ENCODE measurements around the gene ABHD17A. TPM values are rescaled to one million over a fixed set of nuclear protein-coding genes. Genes with fewer than 3 reads are reported as not detected.

Gene ABHD17A
- total RNA-seq, 1 donor: 52.5 TPM

DNA sequence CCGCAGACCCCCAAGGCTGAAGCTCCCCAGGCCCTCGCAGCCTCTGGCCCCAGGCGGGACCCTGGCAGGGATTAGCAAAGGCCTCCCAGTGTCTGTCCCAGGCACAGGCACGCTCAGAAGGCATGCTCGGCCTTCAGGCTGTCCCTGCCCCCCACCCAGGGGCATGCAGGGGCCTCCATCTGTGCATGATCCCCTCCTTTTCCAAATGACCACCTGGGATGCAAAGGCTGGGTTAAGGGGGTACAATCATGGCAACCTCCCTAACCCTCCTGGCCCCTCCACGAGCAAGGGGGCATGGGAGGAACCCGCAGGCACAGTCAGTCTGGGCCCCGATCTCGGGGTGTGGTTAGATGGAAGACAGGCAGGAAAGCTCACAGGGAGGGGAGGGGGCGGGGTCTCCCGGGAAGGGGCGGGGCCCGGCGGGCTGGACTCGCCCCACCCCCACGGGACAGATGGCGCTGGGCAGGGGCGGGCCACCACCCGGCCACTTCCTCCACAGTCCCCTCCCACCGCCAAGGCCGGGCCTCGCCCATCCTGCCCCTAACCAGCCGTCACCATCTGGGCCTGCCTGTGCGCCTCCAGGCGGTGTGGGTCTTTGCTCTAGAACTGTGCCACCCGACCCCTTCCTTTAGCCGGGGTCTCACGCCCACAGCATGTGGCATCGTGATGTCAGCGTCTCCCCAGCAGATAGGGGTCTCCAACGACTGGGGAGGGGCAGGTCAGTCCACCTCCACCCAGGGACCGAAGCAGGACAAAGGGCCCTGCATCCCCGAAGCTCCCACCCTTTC is 30.1 kb downstream of the ABHD17A start:
- TF ChIP-seq, protein P1, sequence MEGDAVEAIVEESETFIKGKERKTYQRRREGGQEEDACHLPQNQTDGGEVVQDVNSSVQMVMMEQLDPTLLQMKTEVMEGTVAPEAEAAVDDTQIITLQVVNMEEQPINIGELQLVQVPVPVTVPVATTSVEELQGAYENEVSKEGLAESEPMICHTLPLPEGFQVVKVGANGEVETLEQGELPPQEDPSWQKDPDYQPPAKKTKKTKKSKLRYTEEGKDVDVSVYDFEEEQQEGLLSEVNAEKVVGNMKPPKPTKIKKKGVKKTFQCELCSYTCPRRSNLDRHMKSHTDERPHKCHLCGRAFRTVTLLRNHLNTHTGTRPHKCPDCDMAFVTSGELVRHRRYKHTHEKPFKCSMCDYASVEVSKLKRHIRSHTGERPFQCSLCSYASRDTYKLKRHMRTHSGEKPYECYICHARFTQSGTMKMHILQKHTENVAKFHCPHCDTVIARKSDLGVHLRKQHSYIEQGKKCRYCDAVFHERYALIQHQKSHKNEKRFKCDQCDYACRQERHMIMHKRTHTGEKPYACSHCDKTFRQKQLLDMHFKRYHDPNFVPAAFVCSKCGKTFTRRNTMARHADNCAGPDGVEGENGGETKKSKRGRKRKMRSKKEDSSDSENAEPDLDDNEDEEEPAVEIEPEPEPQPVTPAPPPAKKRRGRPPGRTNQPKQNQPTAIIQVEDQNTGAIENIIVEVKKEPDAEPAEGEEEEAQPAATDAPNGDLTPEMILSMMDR (IDR thresholded peaks at IDR 0.05; ENCODE audit: extremely low read depth, low read depth, low read length): no peak
- Histone ChIP-seq H3K27ac (ENCODE audit: low read depth, low read length) (peak overlapping the region; percentile 45), H3K36me3 (ENCODE audit: insufficient read depth, low read length) (peaks cover 2% of the 10 kb centered on the region), H3K4me1 (ENCODE audit: insufficient read depth, low read length) (peaks cover 20% of the 10 kb centered on the region), H3K9me3 (ENCODE audit: low read depth, low read length) (no peaks in the 10 kb centered on the region), H3K4me2 (ENCODE audit: insufficient read depth, low read length) (peak overlapping the region; percentile 53), H4K20me1 (ENCODE audit: insufficient read depth, low read length) (peaks cover 64% of the 10 kb centered on the region), H3K4me3 (ENCODE audit: insufficient read depth, low read length) (peak overlapping the region; percentile 33), H3K27me3 (ENCODE audit: insufficient read depth, low read length) (no peaks in the 10 kb centered on the region), H2AFZ (ENCODE audit: low read length) (no peak overlapping the region), H3K79me2 (ENCODE audit: insufficient read depth, low read length) (peaks cover 94% of the 10 kb centered on the region)
- peak; percentile 98 for DNase-seq (ENCODE audit: insufficient read length, low spot score, missing footprints)

DNA sequence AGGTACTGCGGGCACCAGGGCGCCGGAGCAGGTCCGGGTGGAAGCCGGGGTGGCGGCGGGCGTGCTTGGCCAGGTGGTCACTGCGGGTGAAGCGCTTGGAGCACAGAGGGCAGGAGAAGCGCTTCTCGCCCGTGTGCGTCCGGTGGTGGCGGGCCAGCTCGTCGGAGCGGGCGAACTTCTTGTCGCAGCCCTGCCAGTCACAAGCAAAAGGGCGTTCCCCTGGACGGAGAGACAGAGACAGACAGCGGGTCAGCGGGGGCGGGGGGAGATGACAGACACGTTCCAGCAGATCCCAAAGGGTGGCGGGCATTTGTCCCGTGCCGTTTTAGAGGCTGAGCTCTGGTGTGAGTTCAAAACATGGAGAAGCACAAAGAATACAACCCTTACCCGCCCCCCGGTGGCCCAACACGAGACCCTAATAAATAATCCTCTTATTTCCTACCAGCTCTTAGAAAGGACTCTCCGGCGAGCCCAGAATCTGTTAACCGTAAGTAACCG is 30.7 kb downstream of the ABHD17A start:
- Histone ChIP-seq H3K79me2 (ENCODE audit: insufficient read depth, low read length) (peaks cover 91% of the 10 kb centered on the region), H3K27ac (ENCODE audit: low read depth, low read length) (no peak overlapping the region)

DNA sequence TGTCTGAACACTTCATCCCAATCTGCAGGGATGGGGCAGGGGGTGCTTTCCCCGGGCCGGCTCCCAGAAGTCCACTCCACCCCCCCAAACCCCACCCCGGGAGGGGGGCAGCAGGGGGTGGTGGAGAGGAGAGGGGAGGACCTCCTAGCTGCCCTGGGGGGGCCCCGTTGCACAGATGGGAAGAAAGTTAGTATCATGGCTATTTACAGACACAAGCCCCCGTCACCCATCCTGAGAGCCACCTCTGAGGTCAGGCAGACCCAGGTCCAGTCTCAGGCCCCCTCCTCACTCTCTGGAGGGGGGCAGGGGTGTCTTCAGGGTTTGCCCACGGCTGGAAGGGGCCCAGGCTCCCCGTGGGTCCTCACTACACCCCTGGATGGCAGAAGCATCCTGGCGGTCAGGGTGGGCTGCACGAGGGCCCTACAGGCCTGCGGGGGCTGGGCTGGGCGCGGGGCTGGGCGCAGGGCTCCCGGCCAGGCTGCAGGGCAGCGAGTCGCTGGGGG is 31.2 kb downstream of the ABHD17A start:
- H3K4me1 ChIP-seq (ENCODE audit: insufficient read depth, low read length): peaks cover 18% of the 10 kb centered on the region
- peaks cover 2% of the 10 kb centered on the region for H3K36me3 ChIP-seq (ENCODE audit: insufficient read depth, low read length)
- no peaks in the 10 kb centered on the region for H3K9me3 ChIP-seq (ENCODE audit: low read depth, low read length)
- TF ChIP-seq, protein P1 (IDR thresholded peaks at IDR 0.05; ENCODE audit: extremely low read depth, low read depth, low read length): no peak
- no peak overlapping the region for H3K27ac ChIP-seq (ENCODE audit: low read depth, low read length)
- no peak overlapping the region for H3K4me3 ChIP-seq (ENCODE audit: insufficient read depth, low read length)
- peaks cover 86% of the 10 kb centered on the region for H3K79me2 ChIP-seq (ENCODE audit: insufficient read depth, low read length)
- no peak overlapping the region for H3K4me2 ChIP-seq (ENCODE audit: insufficient read depth, low read length)
- H2AFZ ChIP-seq (ENCODE audit: low read length): no peak overlapping the region
- no peaks in the 10 kb centered on the region for H3K27me3 ChIP-seq (ENCODE audit: insufficient read depth, low read length)
- DNase-seq (ENCODE audit: insufficient read length, low spot score, missing footprints): no peak
- H4K20me1 ChIP-seq (ENCODE audit: insufficient read depth, low read length): peaks cover 59% of the 10 kb centered on the region

More for the DNA sequence above, 30.7 kb downstream of the ABHD17A start:
- Histone ChIP-seq H3K4me2 (ENCODE audit: insufficient read depth, low read length) (no peak overlapping the region), H3K4me3 (ENCODE audit: insufficient read depth, low read length) (no peak overlapping the region), H3K4me1 (ENCODE audit: insufficient read depth, low read length) (peaks cover 18% of the 10 kb centered on the region), H3K36me3 (ENCODE audit: insufficient read depth, low read length) (peaks cover 2% of the 10 kb centered on the region), H3K9me3 (ENCODE audit: low read depth, low read length) (no peaks in the 10 kb centered on the region), H4K20me1 (ENCODE audit: insufficient read depth, low read length) (peaks cover 64% of the 10 kb centered on the region), H2AFZ (ENCODE audit: low read length) (no peak overlapping the region), H3K27me3 (ENCODE audit: insufficient read depth, low read length) (no peaks in the 10 kb centered on the region)
- TF ChIP-seq, protein P1 (IDR thresholded peaks at IDR 0.05; ENCODE audit: extremely low read depth, low read depth, low read length): no peak
- DNase-seq (ENCODE audit: insufficient read length, low spot score, missing footprints): no peak

All from osteoblast (primary cell).